HepG2 (cell line): ENCODE measurements around the gene TMEM86B. TPM values are rescaled to one million over a fixed set of nuclear protein-coding genes. Genes with fewer than 3 reads are reported as not detected.

ENCODE experiments used
- AHR ChIP-seq: IDR thresholded peaks from 2 replicates; pipeline ENCODE4 v1.6.1; 2018; ENCODE audit warnings: missing genetic modification reagents, missing compliant biosample characterization
- ARID3A ChIP-seq: IDR thresholded peaks from 2 replicates; pipeline ENCODE4 v1.6.1; 2012; ENCODE audit warnings: low read depth, low read length, improper control_type of control experiment
- BRF2 ChIP-seq: sonication (generic); formaldehyde crosslinking; IDR thresholded peaks from 2 replicates; pipeline ENCODE4 v1.8.1; 2022; ENCODE audit warnings: mild to moderate bottlenecking, missing genetic modification reagents
- FLYWCH1 ChIP-seq: sonication (generic); formaldehyde crosslinking; IDR thresholded peaks from 2 replicates; pipeline ENCODE4 v1.8.1; 2023; ENCODE audit warnings: mild to moderate bottlenecking, missing genetic modification reagents
- FOXA1 ChIP-seq, 2 experiments: fragments of 450-650 bp in 1 of 2; sonication (generic) in 1 of 2; formaldehyde crosslinking in 1 of 2; IDR thresholded peaks; 2 replicates each; pipeline versions ENCODE4 v1.4.0 to v1.6.1; 2016 to 2020; ENCODE audit warnings: missing genetic modification reagents in 1 of 2
- FOXJ3 ChIP-seq: sonication (generic); formaldehyde crosslinking; IDR thresholded peaks from 2 replicates; pipeline ENCODE4 v1.4.0; 2020; ENCODE audit warnings: missing genetic modification reagents, mild to moderate bottlenecking, borderline replicate concordance
- KLF16 ChIP-seq, 2 experiments: sonication (generic) in 1 of 2; formaldehyde crosslinking in 1 of 2; IDR thresholded peaks; 2 replicates each; pipeline versions ENCODE4 v1.6.1 to v1.8.0; 2016 to 2023; ENCODE audit warnings: missing genetic modification reagents in 2 of 2, missing compliant biosample characterization in 1 of 2
- MAFG ChIP-seq: sonication (generic); formaldehyde crosslinking; IDR thresholded peaks from 2 replicates; pipeline ENCODE4 v1.5.1; 2020; ENCODE audit warnings: mild to moderate bottlenecking, missing genetic modification reagents
- MIER3 ChIP-seq: IDR thresholded peaks from 2 replicates; pipeline ENCODE4 v1.6.1; 2016; ENCODE audit warnings: missing compliant biosample characterization, borderline replicate concordance
- MNT ChIP-seq: fragments of 450-650 bp; IDR thresholded peaks from 2 replicates; pipeline ENCODE4 v1.6.1; 2016
- MTERF4 ChIP-seq: sonication (generic); formaldehyde crosslinking; IDR thresholded peaks from 2 replicates; pipeline ENCODE4 v1.8.0; 2023; ENCODE audit warnings: mild to moderate bottlenecking, missing genetic modification reagents
- MTF2 ChIP-seq: sonication (generic); formaldehyde crosslinking; IDR thresholded peaks from 2 replicates; pipeline ENCODE4 v1.5.0; 2020; ENCODE audit warnings: missing genetic modification reagents, borderline replicate concordance
- MYC ChIP-seq: sonication (generic); formaldehyde crosslinking; IDR thresholded peaks from 2 replicates; pipeline ENCODE4 v1.9.0; 2021; ENCODE audit warnings: missing genetic modification reagents, borderline replicate concordance
- ZBTB38 ChIP-seq: sonication (generic); formaldehyde crosslinking; IDR thresholded peaks from 2 replicates; pipeline ENCODE4 v1.5.1; 2020; ENCODE audit warnings: mild to moderate bottlenecking, missing genetic modification reagents
- ZNF260 ChIP-seq: sonication (generic); formaldehyde crosslinking; IDR thresholded peaks from 2 replicates; pipeline ENCODE4 v1.4.0; 2020; ENCODE audit warnings: missing genetic modification reagents, low read depth, mild to moderate bottlenecking, borderline replicate concordance
- ZNF432 ChIP-seq: sonication (generic); formaldehyde crosslinking; IDR thresholded peaks from 2 replicates; pipeline ENCODE4 v1.5.0; 2020; ENCODE audit warnings: missing genetic modification reagents, mild to moderate bottlenecking, borderline replicate concordance
- ZNF510 ChIP-seq: sonication (generic); formaldehyde crosslinking; IDR thresholded peaks from 2 replicates; pipeline ENCODE4 v1.4.0; 2020; ENCODE audit warnings: low read depth, mild to moderate bottlenecking, missing genetic modification reagents
- ZNF7 ChIP-seq: IDR thresholded peaks from 2 replicates; pipeline ENCODE4 v1.6.1; 2016; ENCODE audit warnings: missing biosample characterization, missing genetic modification reagents
- ZNF704 ChIP-seq: sonication (generic); formaldehyde crosslinking; IDR thresholded peaks from 2 replicates; pipeline ENCODE4 v1.8.1; 2023; ENCODE audit warnings: mild to moderate bottlenecking, inconsistent platforms, moderate library complexity, missing genetic modification reagents, borderline replicate concordance
- ZSCAN20 ChIP-seq: sonication (generic); formaldehyde crosslinking; IDR thresholded peaks from 2 replicates; pipeline ENCODE4 v1.4.0; 2020; ENCODE audit warnings: missing genetic modification reagents, mild to moderate bottlenecking, borderline replicate concordance
- polyA plus RNA-seq, 8 experiments: library from polyadenylated mRNA; depleted of rRNA in 3 of 8; stranded (reverse) in 7 of 8; unstranded in 1 of 8; fragments of >200 nt; fragmentation: Illumina TruSeq in 4 of 8; extraction: Trizol in 4 of 8; gene quantifications; 2 replicates each; pipeline versions ENCODE4 v1.2.1 to v1.2.3, GENCODE V29; 2011 to 2016; ENCODE audit warnings: low read depth in 4 of 8, missing spikeins in 1 of 8, mixed read lengths in 1 of 8; ENCODE audit not compliant: insufficient read depth in 1 of 8
- total RNA-seq, 5 experiments: library from RNA; depleted of rRNA; stranded (reverse); fragments of >200 nt; fragmentation: Illumina TruSeq; extraction: Trizol; gene quantifications; 2 replicates each; pipeline ENCODE4 v1.2.3, GENCODE V29; 2016; ENCODE audit warnings: low read depth in 1 of 5
- TF ChIP-seq, protein P1 (sequence below): sonication (generic); formaldehyde crosslinking; IDR thresholded peaks from 2 replicates; pipeline ENCODE4 v1.4.0; 2020; ENCODE audit warnings: missing genetic modification reagents

TMEM86B gene
- total and polyA plus RNA-seq, 2 of the 13 experiments (the other 11 are each of a cell fraction or from before 2014, with no cell fraction given), result 7.7 to 9.6 TPM

DNA sequence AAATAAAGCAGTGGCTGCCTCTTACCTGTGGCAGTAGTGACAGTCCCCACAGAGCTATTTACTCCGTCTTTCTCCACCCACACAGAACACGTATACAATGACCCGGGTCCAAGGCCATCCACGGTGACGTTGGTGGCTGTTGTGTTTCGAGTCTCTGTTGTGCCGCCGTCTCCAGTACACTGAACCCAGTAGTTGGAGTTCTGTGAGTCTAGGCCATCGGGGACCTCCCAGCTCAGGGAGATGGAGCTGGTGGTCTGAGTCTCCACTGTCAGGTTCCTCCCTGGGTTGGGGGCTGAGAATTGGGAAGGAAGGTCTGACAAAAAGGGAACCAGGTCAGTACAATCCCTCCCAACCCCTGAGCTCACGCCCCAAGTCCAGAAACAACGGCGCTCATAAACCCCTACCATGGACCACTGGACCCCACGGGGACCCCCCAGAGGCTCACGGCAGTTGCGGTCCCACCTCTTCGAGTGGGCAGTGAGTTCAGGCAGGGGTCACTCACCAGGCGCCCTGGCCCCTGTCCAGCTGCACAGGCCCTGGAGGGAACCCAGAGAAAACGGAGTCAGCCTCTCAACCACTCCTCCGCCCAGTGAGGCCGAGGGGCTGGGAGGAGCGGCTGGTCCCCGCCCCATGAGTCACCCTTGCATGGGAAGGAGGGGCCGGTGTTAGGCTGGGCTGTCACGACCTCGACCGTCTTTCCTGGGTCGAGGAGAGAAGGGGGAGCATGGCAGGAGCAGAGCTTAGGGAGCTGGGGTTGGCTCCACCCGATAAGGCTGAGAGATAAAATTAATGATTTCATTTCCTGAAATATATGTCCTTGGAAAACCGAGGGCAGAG, 21.7 kb downstream of the TMEM86B start (continued):
- TF ChIP-seq ZBTB38 (CRISPR knock-in tag) (peak; percentile 17; the same call in 1 of the 2 replicates), MTERF4 (CRISPR knock-in tag) (no peak), FOXA1 (IDR thresholded peaks at IDR 0.05) (no peak), FOXA1 (CRISPR knock-in tag; IDR thresholded peaks at IDR 0.05) (peak; percentile 34; the same call in 1 of the 2 replicates), ZNF510 (CRISPR knock-in tag) (no peak), MNT (0 out of 2 replicates have a peak, but pooled peaks have one; percentile 10), ZNF7 (CRISPR knock-in tag) (no peak), FOXJ3 (peak; percentile 62; the same call in 1 of the 2 replicates), ZNF432 (CRISPR knock-in tag) (no peak), ZSCAN20 (no peak), KLF16 (CRISPR knock-in tag; IDR thresholded peaks at IDR 0.05) (no peak; a peak in 1 of 4 replicates), MYC (CRISPR knock-in tag) (peak; percentile 57; the same call in 1 of the 2 replicates), MAFG (CRISPR knock-in tag) (no peak), FLYWCH1 (no peak), MTF2 (CRISPR knock-in tag) (no peak), ZNF704 (CRISPR knock-in tag) (no peak), ZNF260 (CRISPR knock-in tag) (no peak), AHR (CRISPR knock-in tag) (peak; percentile 48; the same call in 1 of the 2 replicates), BRF2 (0 out of 2 replicates have a peak, but pooled peaks have one; percentile 66), MIER3 (CRISPR knock-in tag) (no peak), ARID3A (no peak)
- TF ChIP-seq, protein P1, sequence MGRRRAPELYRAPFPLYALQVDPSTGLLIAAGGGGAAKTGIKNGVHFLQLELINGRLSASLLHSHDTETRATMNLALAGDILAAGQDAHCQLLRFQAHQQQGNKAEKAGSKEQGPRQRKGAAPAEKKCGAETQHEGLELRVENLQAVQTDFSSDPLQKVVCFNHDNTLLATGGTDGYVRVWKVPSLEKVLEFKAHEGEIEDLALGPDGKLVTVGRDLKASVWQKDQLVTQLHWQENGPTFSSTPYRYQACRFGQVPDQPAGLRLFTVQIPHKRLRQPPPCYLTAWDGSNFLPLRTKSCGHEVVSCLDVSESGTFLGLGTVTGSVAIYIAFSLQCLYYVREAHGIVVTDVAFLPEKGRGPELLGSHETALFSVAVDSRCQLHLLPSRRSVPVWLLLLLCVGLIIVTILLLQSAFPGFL (CRISPR knock-in tag), result no peak
